ENCODE measurements around the gene MPHOSPH9.

Gene MPHOSPH9

GRCh38 chr12:123133701-123134100 is 99.2 kb downstream of the MPHOSPH9 start:
- Histone ChIP-seq H3K27ac (ENCODE audit: low read depth, low read length) (no peak overlapping the region), H3K4me3 (ENCODE audit: low read depth, low read length) (no peak overlapping the region), H3K4me1 (ENCODE audit: control insufficient read depth, insufficient read depth, low read length) (peaks cover 14% of the 10 kb centered on the region; the same call in 1 of the 2 replicates), H3K9ac (ENCODE audit: low read length) (no peak overlapping the region), H3K36me3 (ENCODE audit: control insufficient read depth, insufficient read depth, low read length) (no peaks in the 10 kb centered on the region), H3K27me3 (ENCODE audit: control insufficient read depth, insufficient read depth, low read length) (no peaks in the 10 kb centered on the region), H3K9me3 (ENCODE audit: control insufficient read depth, insufficient read depth, low read depth, low read length) (no peaks in the 10 kb centered on the region)

DNA sequence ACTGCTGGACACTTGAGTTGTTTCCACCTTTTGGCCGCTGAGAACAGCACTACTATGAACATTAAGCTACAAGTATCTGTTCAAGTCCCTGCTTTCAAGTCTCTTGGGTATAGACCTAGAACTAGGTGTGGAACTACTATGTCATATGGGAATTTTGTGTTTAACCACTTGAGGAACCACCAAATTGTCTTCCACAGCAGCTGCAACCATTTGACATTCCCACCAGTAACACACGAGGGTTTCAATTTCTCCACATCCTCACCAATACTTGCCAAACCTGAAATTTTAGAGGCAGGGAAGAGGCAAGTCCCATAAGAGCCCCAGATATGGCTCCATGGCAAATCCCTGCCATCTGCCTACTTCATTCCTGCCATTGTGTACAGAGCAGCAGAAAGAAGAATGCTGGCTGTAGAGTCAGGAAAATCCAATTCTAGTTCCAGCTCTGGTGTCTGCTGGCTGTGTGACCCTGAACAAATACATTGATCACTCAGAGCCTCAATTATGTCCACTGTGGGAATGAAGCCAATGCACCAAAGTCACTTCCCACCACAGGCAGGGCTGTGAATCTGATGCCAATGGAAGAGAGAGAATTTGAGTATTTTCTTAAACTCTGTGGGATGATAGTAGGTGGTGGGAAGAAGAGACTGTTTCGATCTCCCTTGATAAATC is 99.9 kb downstream of the MPHOSPH9 start:
- H3K27ac ChIP-seq (ENCODE audit: low read depth, low read length): no peak overlapping the region
- H3K4me1 ChIP-seq (ENCODE audit: control insufficient read depth, insufficient read depth, low read length): peaks cover 14% of the 10 kb centered on the region; the same call in 1 of the 2 replicates
- no peaks in the 10 kb centered on the region for H3K27me3 ChIP-seq (ENCODE audit: control insufficient read depth, insufficient read depth, low read length)
- no peaks in the 10 kb centered on the region for H3K36me3 ChIP-seq (ENCODE audit: control insufficient read depth, insufficient read depth, low read length)
- no peak overlapping the region for H3K4me3 ChIP-seq (ENCODE audit: low read depth, low read length)
- no peaks in the 10 kb centered on the region for H3K9me3 ChIP-seq (ENCODE audit: control insufficient read depth, insufficient read depth, low read depth, low read length)
- H3K9ac ChIP-seq (ENCODE audit: low read length): no peak overlapping the region

- Histone ChIP-seq H3K27ac (ENCODE audit: low read depth, low read length) (no peak overlapping the region), H3K9me3 (ENCODE audit: control insufficient read depth, insufficient read depth, low read depth, low read length) (no peaks in the 10 kb centered on the region), H3K4me3 (ENCODE audit: low read depth, low read length) (no peak overlapping the region), H3K36me3 (ENCODE audit: control insufficient read depth, insufficient read depth, low read length) (no peaks in the 10 kb centered on the region), H3K27me3 (ENCODE audit: control insufficient read depth, insufficient read depth, low read length) (no peaks in the 10 kb centered on the region), H3K4me1 (ENCODE audit: control insufficient read depth, insufficient read depth, low read length) (peaks cover 16% of the 10 kb centered on the region; the same call in 1 of the 2 replicates), H3K9ac (ENCODE audit: low read length) (no peak overlapping the region)
These were observed 101.0 kb downstream of the MPHOSPH9 start for GRCh38 chr12:123131879-123132402.

DNA sequence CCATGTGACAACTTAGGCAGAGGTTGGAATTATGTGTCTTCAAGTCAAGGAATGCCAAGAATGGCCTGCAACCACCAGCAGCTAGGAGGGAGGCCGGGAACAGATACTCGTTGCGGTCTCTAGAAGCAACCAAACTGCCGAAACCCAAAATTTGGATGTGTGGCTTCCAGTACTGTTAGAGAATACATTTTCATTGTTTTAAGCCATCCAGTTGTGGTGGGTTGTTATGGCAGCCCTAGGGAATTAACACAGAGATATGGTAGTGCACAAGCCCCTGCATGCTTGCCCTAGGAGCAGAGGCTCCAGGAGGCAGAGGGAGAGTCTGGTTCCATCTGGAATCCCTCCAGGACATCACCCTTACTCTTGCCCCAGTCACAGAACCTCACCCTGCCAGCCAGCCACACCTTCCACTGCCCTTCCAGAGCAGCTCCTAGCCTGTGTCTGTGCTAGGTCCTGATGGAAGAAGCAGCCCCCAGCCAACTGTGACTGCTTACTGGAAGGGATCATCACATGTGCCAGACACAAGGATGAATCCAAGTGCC is 101.6 kb downstream of the MPHOSPH9 start:
- Histone ChIP-seq H3K27me3 (ENCODE audit: control insufficient read depth, insufficient read depth, low read length) (no peaks in the 10 kb centered on the region), H3K9me3 (ENCODE audit: control insufficient read depth, insufficient read depth, low read depth, low read length) (no peaks in the 10 kb centered on the region), H3K4me3 (ENCODE audit: low read depth, low read length) (no peak overlapping the region), H3K27ac (ENCODE audit: low read depth, low read length) (no peak overlapping the region), H3K9ac (ENCODE audit: low read length) (no peak overlapping the region), H3K4me1 (ENCODE audit: control insufficient read depth, insufficient read depth, low read length) (peaks cover 22% of the 10 kb centered on the region), H3K36me3 (ENCODE audit: control insufficient read depth, insufficient read depth, low read length) (no peaks in the 10 kb centered on the region)

- Histone ChIP-seq H3K27me3 (ENCODE audit: control insufficient read depth, insufficient read depth, low read length) (no peaks in the 10 kb centered on the region), H3K9me3 (ENCODE audit: control insufficient read depth, insufficient read depth, low read depth, low read length) (no peaks in the 10 kb centered on the region), H3K36me3 (ENCODE audit: control insufficient read depth, insufficient read depth, low read length) (no peaks in the 10 kb centered on the region), H3K4me3 (ENCODE audit: low read depth, low read length) (no peak overlapping the region), H3K4me1 (ENCODE audit: control insufficient read depth, insufficient read depth, low read length) (peaks cover 26% of the 10 kb centered on the region), H3K27ac (ENCODE audit: low read depth, low read length) (no peak overlapping the region), H3K9ac (ENCODE audit: low read length) (no peak overlapping the region)
These were observed 103.3 kb downstream of the MPHOSPH9 start for GRCh38 chr12:123129621-123130020.

DNA sequence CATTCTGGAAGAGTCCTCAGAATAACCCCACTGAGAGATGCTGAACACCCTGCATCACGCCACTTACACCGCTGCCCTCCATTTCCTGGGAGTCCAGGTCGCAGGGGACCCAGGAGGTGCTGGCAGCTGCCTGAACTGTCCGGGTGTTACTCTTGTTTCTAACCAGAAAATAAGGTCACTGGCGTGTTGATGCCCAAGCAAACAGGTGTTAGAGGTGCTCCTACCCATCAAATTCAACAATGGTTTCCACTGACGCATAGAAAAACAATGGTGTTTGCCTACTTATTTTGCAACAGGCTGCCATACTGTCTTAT is 105.8 kb downstream of the MPHOSPH9 start:
- peaks cover 22% of the 10 kb centered on the region for H3K4me1 ChIP-seq (ENCODE audit: control insufficient read depth, insufficient read depth, low read length)
- no peaks in the 10 kb centered on the region for H3K9me3 ChIP-seq (ENCODE audit: control insufficient read depth, insufficient read depth, low read depth, low read length)
- H3K36me3 ChIP-seq (ENCODE audit: control insufficient read depth, insufficient read depth, low read length): no peaks in the 10 kb centered on the region
- H3K9ac ChIP-seq (ENCODE audit: low read length): no peak overlapping the region
- no peak overlapping the region for H3K27ac ChIP-seq (ENCODE audit: low read depth, low read length)
- H3K4me3 ChIP-seq (ENCODE audit: low read depth, low read length): no peak overlapping the region
- H3K27me3 ChIP-seq (ENCODE audit: control insufficient read depth, insufficient read depth, low read length): no peaks in the 10 kb centered on the region

GRCh38 chr12:123126294-123127181 is 106.4 kb downstream of the MPHOSPH9 start:
- Histone ChIP-seq H3K36me3 (ENCODE audit: control insufficient read depth, insufficient read depth, low read length) (no peaks in the 10 kb centered on the region), H3K4me1 (ENCODE audit: control insufficient read depth, insufficient read depth, low read length) (peaks cover 21% of the 10 kb centered on the region), H3K27ac (ENCODE audit: low read depth, low read length) (peak overlapping the region; percentile 68; the same call in 1 of the 2 replicates), H3K9me3 (ENCODE audit: control insufficient read depth, insufficient read depth, low read depth, low read length) (no peaks in the 10 kb centered on the region), H3K27me3 (ENCODE audit: control insufficient read depth, insufficient read depth, low read length) (no peaks in the 10 kb centered on the region), H3K9ac (ENCODE audit: low read length) (peak overlapping the region; percentile 40), H3K4me3 (ENCODE audit: low read depth, low read length) (no peak overlapping the region)

DNA sequence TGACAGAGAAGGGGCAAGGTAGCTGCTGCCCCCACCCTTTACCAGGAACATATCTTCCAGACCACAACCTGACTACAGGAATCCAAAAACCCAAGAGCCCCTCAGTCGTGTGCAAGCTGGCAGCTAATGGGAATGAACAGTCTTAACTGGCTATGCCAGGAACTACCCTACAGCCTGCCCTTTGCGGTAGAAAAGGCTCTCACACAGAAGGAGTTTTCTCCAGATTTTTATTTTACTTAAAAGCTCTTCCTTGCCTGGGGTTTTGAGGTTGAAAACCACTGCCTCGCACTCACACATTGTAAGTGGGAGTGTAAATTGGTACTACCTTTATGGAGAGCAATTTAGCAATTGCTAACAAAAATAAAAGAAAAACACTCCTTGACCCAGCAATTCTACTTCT is 110.3 kb downstream of the MPHOSPH9 start:
- Histone ChIP-seq H3K9me3 (ENCODE audit: control insufficient read depth, insufficient read depth, low read depth, low read length) (no peaks in the 10 kb centered on the region), H3K27ac (ENCODE audit: low read depth, low read length) (no peak overlapping the region), H3K27me3 (ENCODE audit: control insufficient read depth, insufficient read depth, low read length) (no peaks in the 10 kb centered on the region), H3K9ac (ENCODE audit: low read length) (no peak overlapping the region), H3K36me3 (ENCODE audit: control insufficient read depth, insufficient read depth, low read length) (no peaks in the 10 kb centered on the region), H3K4me3 (ENCODE audit: low read depth, low read length) (no peak overlapping the region), H3K4me1 (ENCODE audit: control insufficient read depth, insufficient read depth, low read length) (peaks cover 12% of the 10 kb centered on the region)

- peaks cover 7% of the 10 kb centered on the region for H3K4me1 ChIP-seq (ENCODE audit: control insufficient read depth, insufficient read depth, low read length)
- no peak overlapping the region for H3K9ac ChIP-seq (ENCODE audit: low read length)
- H3K27me3 ChIP-seq (ENCODE audit: control insufficient read depth, insufficient read depth, low read length): no peaks in the 10 kb centered on the region
- no peaks in the 10 kb centered on the region for H3K36me3 ChIP-seq (ENCODE audit: control insufficient read depth, insufficient read depth, low read length)
- H3K27ac ChIP-seq (ENCODE audit: low read depth, low read length): no peak overlapping the region
- no peaks in the 10 kb centered on the region for H3K9me3 ChIP-seq (ENCODE audit: control insufficient read depth, insufficient read depth, low read depth, low read length)
- H3K4me3 ChIP-seq (ENCODE audit: low read depth, low read length): no peak overlapping the region
These were observed 111.3 kb downstream of the MPHOSPH9 start for GRCh38 chr12:123121670-123122069.

GRCh38 chr12:123120452-123121166 is 112.3 kb downstream of the MPHOSPH9 start:
- no peak overlapping the region for H3K27ac ChIP-seq (ENCODE audit: low read depth, low read length)
- H3K9me3 ChIP-seq (ENCODE audit: control insufficient read depth, insufficient read depth, low read depth, low read length): no peaks in the 10 kb centered on the region
- H3K4me3 ChIP-seq (ENCODE audit: low read depth, low read length): no peak overlapping the region
- no peaks in the 10 kb centered on the region for H3K27me3 ChIP-seq (ENCODE audit: control insufficient read depth, insufficient read depth, low read length)
- no peaks in the 10 kb centered on the region for H3K36me3 ChIP-seq (ENCODE audit: control insufficient read depth, insufficient read depth, low read length)
- no peak overlapping the region for H3K9ac ChIP-seq (ENCODE audit: low read length)
- peaks cover 3% of the 10 kb centered on the region; the same call in 1 of the 2 replicates for H3K4me1 ChIP-seq (ENCODE audit: control insufficient read depth, insufficient read depth, low read length)
